Endothelial cell (in vitro differentiated cells): ENCODE measurements around the gene BHLHE41. TPM values are rescaled to one million over a fixed set of nuclear protein-coding genes. Genes with fewer than 3 reads are reported as not detected.
A peak's percentile ranks its signal among the peaks of the same experiment; 100 is the strongest.

Experiments
- DNase-seq: peaks from one replicate; pipeline ENCODE4 v3.0.0; 2021; ENCODE audit warnings: low spot score
- H3K27ac Mint-ChIP-seq: one replicate; pipeline ENCODE4 v1.8.0; 2021; ENCODE audit warnings: mixed read lengths, inconsistent platforms; ENCODE audit not compliant: unreplicated experiment
- H3K27me3 Mint-ChIP-seq: one replicate; pipeline ENCODE4 v1.8.0; 2021; ENCODE audit warnings: mild to moderate bottlenecking, moderate library complexity, mixed read lengths, inconsistent platforms; ENCODE audit not compliant: unreplicated experiment
- H3K36me3 Mint-ChIP-seq: one replicate; pipeline ENCODE4 v1.8.0; 2021; ENCODE audit warnings: mild to moderate bottlenecking, low read depth, mixed read lengths, inconsistent platforms; ENCODE audit not compliant: unreplicated experiment
- H3K4me1 Mint-ChIP-seq: one replicate; pipeline ENCODE4 v1.8.0; 2021; ENCODE audit warnings: mild to moderate bottlenecking, mixed read lengths, inconsistent platforms; ENCODE audit not compliant: unreplicated experiment
- H3K4me3 Mint-ChIP-seq: one replicate; pipeline ENCODE4 v1.8.0; 2021; ENCODE audit warnings: mild to moderate bottlenecking, mixed read lengths, inconsistent platforms; ENCODE audit not compliant: unreplicated experiment
- H3K9me3 Mint-ChIP-seq: one replicate; pipeline ENCODE4 v1.8.0; 2021; ENCODE audit warnings: mixed read lengths, inconsistent platforms; ENCODE audit not compliant: unreplicated experiment
- long read RNA-seq: library from polyadenylated mRNA; unstranded; transcript quantifications from one replicate; pipeline ENCODE4 v2.0.0, GENCODE V29; 2020; ENCODE audit not compliant: unreplicated experiment
- total RNA-seq: library from RNA; stranded (reverse); fragmentation: NEBNext Ultra II Directional; extraction: Animal tissue kit (Norgen Biotek cat#: 25700); gene quantifications from one replicate; pipeline ENCODE4 v1.2.1, GENCODE V29; 2021; ENCODE audit not compliant: unreplicated experiment
- TF ChIP-seq, protein P1 (sequence below): fragments of 200-600 bp; sonication (generic); IDR thresholded peaks from one replicate; pipeline ENCODE4 v1.5.0; 2021; ENCODE audit warnings: antibody characterized with exemption; ENCODE audit not compliant: unreplicated experiment

BHLHE41 gene
- total RNA-seq: 4.0 TPM
- long read RNA-seq: 0 reads

DNA sequence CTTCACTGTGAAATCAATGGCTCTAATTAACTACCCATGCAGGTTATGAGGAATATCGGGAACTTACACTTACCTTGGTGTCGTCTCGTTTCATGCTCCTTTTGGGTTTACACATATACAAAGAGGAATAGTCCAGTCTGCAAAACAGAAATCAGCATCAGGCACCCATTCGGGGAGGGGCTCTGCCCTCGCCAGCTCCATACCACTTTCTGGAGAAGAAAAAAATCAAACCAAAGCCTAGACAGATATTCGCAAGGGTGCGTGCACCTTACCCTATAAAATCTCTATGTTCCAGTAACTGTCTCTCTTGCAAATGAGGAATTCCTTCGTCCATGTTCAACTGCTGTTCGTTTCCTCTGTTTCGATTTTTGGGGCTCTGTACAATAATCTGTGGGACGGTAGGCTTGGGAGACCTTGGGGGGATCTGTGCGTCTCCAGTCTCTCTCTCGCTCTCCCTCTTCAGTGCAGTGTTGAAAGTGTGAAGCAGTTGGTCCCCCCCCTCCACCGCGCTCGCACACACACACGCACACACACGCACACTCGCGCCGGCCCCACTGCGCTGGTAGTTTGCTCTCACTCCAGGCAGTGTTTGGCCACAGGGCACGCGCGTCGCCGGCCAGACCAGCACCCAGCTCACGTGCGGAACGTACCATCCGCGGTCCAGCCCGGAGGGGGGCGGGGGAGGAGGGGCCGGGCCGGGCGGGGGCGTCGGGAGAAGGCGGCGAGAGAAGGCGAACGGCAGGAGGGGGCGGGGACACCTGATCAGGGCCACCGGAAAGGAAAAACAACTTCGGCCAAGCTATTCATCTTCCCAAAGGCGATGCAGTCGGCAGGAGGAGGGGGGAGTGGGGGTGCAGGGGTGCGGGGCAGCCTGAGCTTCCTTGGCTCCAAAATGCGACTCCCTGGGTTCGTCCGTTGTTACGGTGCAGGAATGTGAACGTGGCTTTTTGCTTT lies at the start of gene BHLHE41:
Gene BHLHE41 (minus strand): TSS at position 592 of the 954 bp plus-strand sequence. CDS start 258 bp downstream, at position 334.
- Mint-ChIP-seq H3K36me3 (no peaks in the 10 kb centered on the region), H3K27me3 (peaks cover 14% of the 10 kb centered on the region), H3K4me3 (peak within 1 kb of the TSS; percentile 97), H3K9me3 (no peaks in the 10 kb centered on the region), H3K4me1 (peaks cover 33% of the 10 kb centered on the region), H3K27ac (peak within 1 kb of the TSS; percentile 92)
- peak; percentile 67 for DNase-seq
- TF ChIP-seq, protein P1, sequence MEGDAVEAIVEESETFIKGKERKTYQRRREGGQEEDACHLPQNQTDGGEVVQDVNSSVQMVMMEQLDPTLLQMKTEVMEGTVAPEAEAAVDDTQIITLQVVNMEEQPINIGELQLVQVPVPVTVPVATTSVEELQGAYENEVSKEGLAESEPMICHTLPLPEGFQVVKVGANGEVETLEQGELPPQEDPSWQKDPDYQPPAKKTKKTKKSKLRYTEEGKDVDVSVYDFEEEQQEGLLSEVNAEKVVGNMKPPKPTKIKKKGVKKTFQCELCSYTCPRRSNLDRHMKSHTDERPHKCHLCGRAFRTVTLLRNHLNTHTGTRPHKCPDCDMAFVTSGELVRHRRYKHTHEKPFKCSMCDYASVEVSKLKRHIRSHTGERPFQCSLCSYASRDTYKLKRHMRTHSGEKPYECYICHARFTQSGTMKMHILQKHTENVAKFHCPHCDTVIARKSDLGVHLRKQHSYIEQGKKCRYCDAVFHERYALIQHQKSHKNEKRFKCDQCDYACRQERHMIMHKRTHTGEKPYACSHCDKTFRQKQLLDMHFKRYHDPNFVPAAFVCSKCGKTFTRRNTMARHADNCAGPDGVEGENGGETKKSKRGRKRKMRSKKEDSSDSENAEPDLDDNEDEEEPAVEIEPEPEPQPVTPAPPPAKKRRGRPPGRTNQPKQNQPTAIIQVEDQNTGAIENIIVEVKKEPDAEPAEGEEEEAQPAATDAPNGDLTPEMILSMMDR: no peak

GRCh38 chr12:26172946-26173552 lies 48.2 kb upstream of the BHLHE41 start:
- no peaks in the 10 kb centered on the region for H3K4me1 Mint-ChIP-seq
- no peak for DNase-seq
- H3K27ac Mint-ChIP-seq: no peak overlapping the region
- H3K27me3 Mint-ChIP-seq: no peaks in the 10 kb centered on the region
- H3K4me3 Mint-ChIP-seq: no peak overlapping the region
- H3K9me3 Mint-ChIP-seq: no peaks in the 10 kb centered on the region
- H3K36me3 Mint-ChIP-seq: no peaks in the 10 kb centered on the region
- TF ChIP-seq, protein P1: no peak

DNA sequence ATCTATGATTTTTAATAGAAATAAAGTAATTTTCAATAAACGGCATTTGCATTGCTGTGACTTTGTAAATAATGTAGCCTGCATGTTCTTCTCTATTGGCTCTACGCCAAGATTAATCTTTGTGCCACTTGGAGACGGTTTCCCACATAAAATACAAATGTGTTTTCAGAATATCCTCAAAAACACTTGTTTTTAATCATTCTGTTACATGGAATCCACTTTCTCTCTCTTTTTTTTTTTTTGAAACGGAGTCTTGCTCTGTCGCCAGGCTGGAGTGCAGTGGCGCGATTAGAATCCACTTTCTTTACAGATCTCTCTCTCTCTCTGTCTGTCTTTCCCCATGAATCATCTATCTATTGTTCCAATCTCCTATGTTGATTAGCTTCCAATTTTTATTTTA lies 47.7 kb upstream of the BHLHE41 start:
- Mint-ChIP-seq H3K4me3 (no peak overlapping the region), H3K27ac (no peak overlapping the region), H3K36me3 (no peaks in the 10 kb centered on the region), H3K27me3 (no peaks in the 10 kb centered on the region), H3K4me1 (no peaks in the 10 kb centered on the region), H3K9me3 (no peaks in the 10 kb centered on the region)
- TF ChIP-seq, protein P1: no peak
- DNase-seq: no peak

DNA sequence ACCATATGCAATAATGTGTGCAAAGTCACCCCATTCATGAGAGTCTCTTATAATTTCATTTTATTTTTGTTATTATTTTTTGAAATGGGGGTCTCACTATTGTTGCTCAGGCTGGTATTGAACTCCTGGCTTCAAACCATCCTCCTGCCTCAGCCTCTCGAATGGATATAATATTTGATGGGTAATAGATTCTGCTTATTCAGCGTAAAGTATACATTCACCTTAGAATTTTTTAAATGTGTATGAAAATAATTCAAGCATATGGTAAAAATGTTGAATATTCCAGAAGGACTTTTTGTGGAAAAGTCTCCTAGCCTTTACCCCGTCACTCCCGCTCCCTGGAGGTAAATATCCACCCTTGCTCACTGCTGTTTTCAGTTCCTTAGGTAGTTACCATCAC lies 47.2 kb upstream of the BHLHE41 start:
- H3K27ac Mint-ChIP-seq: no peak overlapping the region
- H3K4me3 Mint-ChIP-seq: no peak overlapping the region
- no peaks in the 10 kb centered on the region for H3K4me1 Mint-ChIP-seq
- no peaks in the 10 kb centered on the region for H3K36me3 Mint-ChIP-seq
- no peaks in the 10 kb centered on the region for H3K27me3 Mint-ChIP-seq
- no peak for DNase-seq
- no peaks in the 10 kb centered on the region for H3K9me3 Mint-ChIP-seq
- TF ChIP-seq, protein P1: no peak

DNA sequence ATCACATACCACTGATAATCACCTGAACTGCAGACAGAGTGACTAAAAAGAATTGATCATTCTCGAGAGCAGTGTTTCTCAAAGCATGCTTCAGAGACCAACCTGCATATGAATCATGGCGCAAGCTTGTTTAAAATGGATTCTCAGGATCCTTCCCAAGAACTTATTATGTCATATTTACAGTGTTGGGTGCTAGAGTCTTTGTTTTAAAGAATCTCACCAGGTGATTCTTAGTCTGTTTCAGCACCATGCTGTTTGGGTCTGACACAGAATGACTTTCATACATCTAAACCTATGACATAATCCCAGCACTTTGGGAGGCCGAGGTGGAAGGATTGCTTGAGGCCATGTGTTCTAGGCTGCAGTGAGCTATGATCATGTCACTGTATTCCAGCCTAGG lies 39.3 kb upstream of the BHLHE41 start:
- Mint-ChIP-seq H3K4me1 (no peaks in the 10 kb centered on the region), H3K9me3 (no peaks in the 10 kb centered on the region), H3K27ac (no peak overlapping the region), H3K27me3 (no peaks in the 10 kb centered on the region), H3K36me3 (no peaks in the 10 kb centered on the region), H3K4me3 (no peak overlapping the region)
- TF ChIP-seq, protein P1: no peak
- DNase-seq: no peak
